OCI-LY3 (cell line): ENCODE data around the gene GOLGA6A.

Source experiments
- H2AFZ ChIP-seq: fragments of 200-600, 300-600 bp; shearing (Covaris generic); 2 replicates; pipeline ENCODE4 v1.6.0; 2014; ENCODE audit warnings: antibody characterized with exemption, low read depth, low read length
- H3K27ac ChIP-seq: fragments of 200-600, 300-600 bp; sonication (generic); 2 replicates; pipeline ENCODE4 v1.5.1; 2014; ENCODE audit warnings: mild to moderate bottlenecking, low read length, moderate library complexity, mixed read lengths
- H3K27me3 ChIP-seq: fragments of 200-600, 300-600 bp; sonication (generic); 2 replicates; pipeline ENCODE4 v1.6.1; 2014; ENCODE audit warnings: low read depth, low read length, mixed read lengths
- H3K36me3 ChIP-seq: fragments of 200-600, 300-600 bp; sonication (generic); replicated peaks from 2 replicates; pipeline ENCODE3; 2014; ENCODE audit warnings: low read depth, low read length, mixed read lengths
- H3K4me1 ChIP-seq: fragments of 300-600, 200-600 bp; sonication (generic); 2 replicates; pipeline ENCODE4 v1.6.1; 2014; ENCODE audit warnings: low read length, mixed read lengths
- H3K4me2 ChIP-seq: fragments of 200-600, 300-600 bp; sonication (generic); 2 replicates; pipeline ENCODE4 v1.6.1; 2014; ENCODE audit warnings: low read length, mixed read lengths
- H3K4me3 ChIP-seq: fragments of 300-600, 200-600 bp; sonication (generic); 2 replicates; pipeline ENCODE4 v1.5.1; 2014; ENCODE audit warnings: antibody characterized with exemption, mild to moderate bottlenecking, low read length, moderate library complexity
- H3K79me2 ChIP-seq: fragments of 300-600, 200-600 bp; shearing (Covaris generic); 2 replicates; pipeline ENCODE4 v1.6.1; 2014; ENCODE audit warnings: mild to moderate bottlenecking, low read length, mixed read lengths
- H3K9ac ChIP-seq: fragments of 300-600, 200-600 bp; shearing (Covaris generic); 2 replicates; pipeline ENCODE4 v1.6.0; 2014; ENCODE audit warnings: mild to moderate bottlenecking, low read length, moderate library complexity
- H3K9me3 ChIP-seq: fragments of 200-600, 300-600 bp; shearing (Covaris generic); 2 replicates; pipeline ENCODE4 v1.6.1; 2014; ENCODE audit warnings: low read length, mixed read lengths; ENCODE audit not compliant: insufficient read depth
- H4K20me1 ChIP-seq: fragments of 200-600, 300-600 bp; sonication (generic); 2 replicates; pipeline ENCODE4 v1.6.1; 2016; ENCODE audit warnings: low read length, mixed read lengths; ENCODE audit not compliant: insufficient read depth
- EZH2phosphoT487 ChIP-seq: fragments of 200-600 bp; shearing (Covaris generic); IDR thresholded peaks from 2 replicates; pipeline ENCODE4 v1.6.1; 2018; ENCODE audit warnings: antibody characterized with exemption, mixed run types, low read depth
- TF ChIP-seq, protein P1 (sequence below): fragments of 200-600, 300-600 bp; sonication (generic); IDR thresholded peaks from 2 replicates; pipeline ENCODE4 v1.5.1; 2014; ENCODE audit warnings: antibody characterized with exemption, low read length, low read depth

GOLGA6A gene

GRCh38 chr15:74032046-74032445 is 50.3 kb downstream of the GOLGA6A start:
- H3K36me3 ChIP-seq: peaks cover 56% of the 10 kb centered on the region

GRCh38 chr15:74028646-74029045 is 53.7 kb downstream of the GOLGA6A start:
- TF ChIP-seq, protein P1, sequence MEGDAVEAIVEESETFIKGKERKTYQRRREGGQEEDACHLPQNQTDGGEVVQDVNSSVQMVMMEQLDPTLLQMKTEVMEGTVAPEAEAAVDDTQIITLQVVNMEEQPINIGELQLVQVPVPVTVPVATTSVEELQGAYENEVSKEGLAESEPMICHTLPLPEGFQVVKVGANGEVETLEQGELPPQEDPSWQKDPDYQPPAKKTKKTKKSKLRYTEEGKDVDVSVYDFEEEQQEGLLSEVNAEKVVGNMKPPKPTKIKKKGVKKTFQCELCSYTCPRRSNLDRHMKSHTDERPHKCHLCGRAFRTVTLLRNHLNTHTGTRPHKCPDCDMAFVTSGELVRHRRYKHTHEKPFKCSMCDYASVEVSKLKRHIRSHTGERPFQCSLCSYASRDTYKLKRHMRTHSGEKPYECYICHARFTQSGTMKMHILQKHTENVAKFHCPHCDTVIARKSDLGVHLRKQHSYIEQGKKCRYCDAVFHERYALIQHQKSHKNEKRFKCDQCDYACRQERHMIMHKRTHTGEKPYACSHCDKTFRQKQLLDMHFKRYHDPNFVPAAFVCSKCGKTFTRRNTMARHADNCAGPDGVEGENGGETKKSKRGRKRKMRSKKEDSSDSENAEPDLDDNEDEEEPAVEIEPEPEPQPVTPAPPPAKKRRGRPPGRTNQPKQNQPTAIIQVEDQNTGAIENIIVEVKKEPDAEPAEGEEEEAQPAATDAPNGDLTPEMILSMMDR: no peak
- TF ChIP-seq EZH2phosphoT487: no peak
- peaks cover 11% of the 10 kb centered on the region; the same call in 1 of the 2 replicates for H4K20me1 ChIP-seq
- no peak overlapping the region for H2AFZ ChIP-seq
- no peaks in the 10 kb centered on the region for H3K4me1 ChIP-seq
- no peak overlapping the region for H3K9ac ChIP-seq
- H3K27ac ChIP-seq: no peak overlapping the region
- no peak overlapping the region for H3K4me2 ChIP-seq
- peaks cover 46% of the 10 kb centered on the region for H3K36me3 ChIP-seq
- no peak overlapping the region for H3K4me3 ChIP-seq
- H3K79me2 ChIP-seq: 0 out of 2 replicates have a peak, but pooled peaks cover 5% of the 10 kb centered on the region
- no peaks in the 10 kb centered on the region for H3K9me3 ChIP-seq
- no peaks in the 10 kb centered on the region for H3K27me3 ChIP-seq

More at GRCh38 chr15:74032046-74032445, 50.3 kb downstream of the GOLGA6A start:
- Histone ChIP-seq H3K4me1 (no peaks in the 10 kb centered on the region), H3K9me3 (no peaks in the 10 kb centered on the region), H3K79me2 (no peaks in the 10 kb centered on the region), H3K9ac (no peak overlapping the region), H3K27me3 (no peaks in the 10 kb centered on the region), H2AFZ (no peak overlapping the region), H3K4me3 (no peak overlapping the region), H4K20me1 (peaks cover 12% of the 10 kb centered on the region; the same call in 1 of the 2 replicates), H3K4me2 (no peak overlapping the region), H3K27ac (no peak overlapping the region)
- TF ChIP-seq, protein P1: no peak
- no peak for TF ChIP-seq EZH2phosphoT487

GRCh38 chr15:74027688-74028087 is 54.7 kb downstream of the GOLGA6A start:
- Histone ChIP-seq H3K27me3 (no peaks in the 10 kb centered on the region), H3K9me3 (no peaks in the 10 kb centered on the region), H3K36me3 (peaks cover 46% of the 10 kb centered on the region), H3K27ac (no peak overlapping the region), H3K79me2 (peaks cover 12% of the 10 kb centered on the region; the same call in 1 of the 2 replicates), H2AFZ (no peak overlapping the region), H3K4me3 (no peak overlapping the region), H3K4me1 (no peaks in the 10 kb centered on the region), H3K4me2 (no peak overlapping the region), H3K9ac (no peak overlapping the region), H4K20me1 (peaks cover 15% of the 10 kb centered on the region; the same call in 1 of the 2 replicates)
- TF ChIP-seq EZH2phosphoT487: no peak
- TF ChIP-seq, protein P1: no peak

DNA sequence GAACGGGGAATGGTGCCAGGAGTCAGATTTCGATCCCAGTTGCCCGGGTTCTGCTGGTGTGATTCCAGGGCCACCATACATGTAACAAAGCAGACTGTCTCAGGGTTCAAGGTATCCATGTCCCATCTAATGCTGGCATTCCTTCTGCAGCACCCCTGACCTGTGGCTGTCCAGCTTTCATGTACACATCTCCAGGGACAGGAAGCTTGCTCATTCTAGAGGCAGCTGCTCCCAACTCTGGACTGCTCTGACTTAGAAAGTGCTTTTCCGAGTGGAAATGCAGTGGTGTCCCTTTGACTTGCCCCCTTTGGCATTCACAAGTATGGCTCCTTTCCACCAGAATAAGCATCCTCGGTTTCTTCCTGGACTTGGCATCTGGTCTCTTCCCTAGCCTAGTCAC is 56.9 kb downstream of the GOLGA6A start:
- TF ChIP-seq, protein P1: no peak
- Histone ChIP-seq H3K36me3 (peaks cover 47% of the 10 kb centered on the region), H3K79me2 (peaks cover 29% of the 10 kb centered on the region), H3K27ac (no peak overlapping the region), H3K4me1 (no peaks in the 10 kb centered on the region), H3K4me2 (no peak overlapping the region), H3K4me3 (no peak overlapping the region), H3K9me3 (no peaks in the 10 kb centered on the region), H3K9ac (no peak overlapping the region), H3K27me3 (no peaks in the 10 kb centered on the region), H4K20me1 (peaks cover 25% of the 10 kb centered on the region), H2AFZ (no peak overlapping the region)
